HG03571 (cell line): Measurements from ENCODE around the gene RRBP1.
"Not testable (repeated sequence)": the region's sequence is repeated elsewhere in the genome, so short reads cannot be mapped to it uniquely, and the experiment has no call there.

ENCODE experiments used
- ATAC-seq: cut with Tn5 transposase; IDR thresholded peaks from one replicate; pipeline ENCODE4 v1.9.1; 2021; ENCODE audit not compliant: unreplicated experiment

Gene RRBP1

DNA sequence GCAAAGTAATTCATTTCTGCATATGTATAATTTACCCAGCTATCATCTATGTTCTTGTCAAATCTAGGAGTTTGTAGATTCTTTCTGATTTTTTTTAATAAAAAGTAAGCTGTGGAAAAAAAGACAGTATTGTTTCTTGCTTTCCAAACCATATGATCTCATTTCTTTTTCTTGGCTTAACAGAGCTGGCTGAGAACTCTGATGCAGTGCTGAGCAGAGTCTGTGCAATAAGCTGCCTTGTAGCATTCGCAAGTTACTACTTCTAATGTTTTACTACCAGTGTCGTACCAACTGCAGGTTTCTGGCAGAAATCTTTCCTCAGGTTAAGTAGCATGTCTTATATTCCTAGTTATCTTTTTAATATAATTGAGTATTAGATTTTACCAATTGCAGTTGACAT lies 15.6 kb downstream of the RRBP1 start:
- ATAC-seq, result no peak

DNA sequence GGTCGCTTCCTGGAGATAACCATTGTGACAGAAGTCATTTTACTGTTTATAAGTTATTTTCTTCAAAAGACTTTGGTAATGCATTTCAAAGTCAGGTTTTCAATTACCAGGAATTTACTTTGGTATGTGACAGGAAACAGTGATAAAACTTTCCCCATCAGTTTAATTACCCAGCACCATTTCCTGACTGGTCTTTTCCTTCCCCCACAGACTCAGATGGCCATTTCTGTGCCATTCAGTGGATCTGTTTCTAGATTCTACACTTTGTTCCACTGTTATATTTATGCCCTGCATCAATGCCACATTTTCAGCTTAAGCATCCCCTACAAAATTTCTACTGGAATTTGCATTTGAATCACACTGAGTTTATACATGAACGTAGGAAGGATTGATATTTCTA lies 16.3 kb downstream of the RRBP1 start:
- no peak for ATAC-seq

DNA sequence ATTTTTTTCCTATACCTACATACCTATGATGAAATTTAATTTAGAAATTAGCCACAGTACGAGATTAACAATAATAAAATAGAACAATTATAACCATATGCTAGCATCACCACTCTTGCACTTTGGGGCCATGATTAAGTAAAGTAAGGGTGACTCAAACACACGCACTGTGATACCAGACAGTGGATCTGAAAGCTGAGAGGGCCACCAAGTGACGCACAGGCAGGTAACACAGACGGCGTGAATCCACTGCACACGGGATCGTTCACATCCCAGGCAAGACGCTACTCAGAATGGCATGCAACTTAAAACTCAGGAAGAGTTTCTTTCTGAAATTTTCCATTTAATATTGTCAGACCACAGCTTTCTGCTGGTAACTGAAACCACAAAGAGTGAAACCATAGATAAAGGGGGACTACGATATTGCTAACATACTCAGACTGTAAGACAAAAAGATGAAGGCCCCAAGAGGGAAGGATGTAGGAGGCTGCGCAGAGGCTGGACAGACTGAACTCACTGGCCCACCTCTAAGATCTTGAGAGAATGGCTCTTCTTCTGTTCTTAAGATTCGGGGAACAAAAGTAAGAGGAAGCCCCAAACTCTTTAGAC lies 17.9 kb downstream of the RRBP1 start:
- ATAC-seq, result no peak

DNA sequence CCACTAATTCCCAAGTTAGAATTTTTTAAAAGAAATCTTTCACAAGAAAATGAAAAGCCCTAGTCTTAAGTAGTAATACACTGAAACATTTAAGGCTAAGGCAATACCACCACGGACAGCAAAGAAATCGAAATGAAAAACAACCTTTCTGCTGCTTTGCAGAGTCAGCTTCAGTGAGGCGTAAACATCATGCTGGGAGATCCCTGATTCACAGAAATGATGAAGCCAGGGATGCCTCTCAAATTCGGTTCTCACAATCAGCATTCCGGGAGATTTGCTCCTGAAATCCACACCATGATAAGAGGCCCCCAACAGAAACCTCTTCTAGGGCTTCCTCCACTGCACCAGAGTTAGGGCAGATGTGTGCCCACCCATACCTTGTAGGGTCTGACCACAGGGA lies 18.6 kb downstream of the RRBP1 start:
- no peak for ATAC-seq

DNA sequence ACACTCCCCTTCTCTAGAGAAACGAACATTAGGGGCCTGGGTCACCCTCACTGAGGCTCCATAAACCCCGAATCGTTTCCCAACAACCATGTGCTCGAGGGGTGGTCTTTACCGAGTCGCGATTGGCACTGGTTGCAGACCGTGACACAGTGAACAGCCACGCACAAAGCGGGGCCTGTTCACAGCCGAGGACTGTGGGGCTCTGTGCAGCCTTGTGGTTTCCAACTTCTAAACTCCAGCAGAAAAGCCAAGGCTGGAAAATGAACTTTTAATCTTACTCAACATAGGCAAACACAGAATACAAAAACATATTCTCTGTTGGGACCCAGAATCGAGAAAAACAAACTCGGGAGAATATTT lies 19.0 kb downstream of the RRBP1 start:
- ATAC-seq, result no peak

DNA sequence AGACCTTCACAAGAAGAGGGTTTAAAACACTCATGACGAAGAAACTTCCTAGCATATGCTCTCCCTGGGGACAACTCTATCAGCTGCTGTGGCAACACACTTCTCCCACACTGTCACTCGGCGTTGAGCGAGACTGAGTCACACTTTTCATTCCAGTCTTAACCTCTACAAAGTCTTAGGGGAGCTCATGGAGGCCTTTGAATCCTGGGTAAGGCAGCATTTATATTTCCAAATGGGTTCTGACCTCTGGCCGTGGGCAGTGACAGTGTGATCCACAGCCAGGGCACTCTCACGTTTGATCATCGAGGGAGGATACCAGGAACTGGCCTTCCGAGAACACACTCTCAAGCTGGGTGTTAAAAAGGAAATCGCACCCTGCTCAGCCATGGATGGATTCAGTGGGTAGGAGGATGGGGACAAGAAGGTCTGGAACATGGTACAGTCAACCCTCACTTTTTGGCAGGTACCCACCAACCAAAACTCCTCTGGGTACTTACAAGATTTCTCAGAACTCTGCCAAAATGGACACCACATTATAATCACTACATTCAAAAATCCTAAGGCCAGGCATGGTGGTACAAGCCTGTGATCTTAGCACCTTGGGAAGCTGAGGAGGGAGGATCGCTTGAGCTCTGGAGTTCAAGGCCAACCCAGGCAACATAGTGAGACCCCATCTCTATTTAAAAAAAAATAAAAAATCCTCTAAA lies 19.6 kb downstream of the RRBP1 start:
- no peak for ATAC-seq

DNA sequence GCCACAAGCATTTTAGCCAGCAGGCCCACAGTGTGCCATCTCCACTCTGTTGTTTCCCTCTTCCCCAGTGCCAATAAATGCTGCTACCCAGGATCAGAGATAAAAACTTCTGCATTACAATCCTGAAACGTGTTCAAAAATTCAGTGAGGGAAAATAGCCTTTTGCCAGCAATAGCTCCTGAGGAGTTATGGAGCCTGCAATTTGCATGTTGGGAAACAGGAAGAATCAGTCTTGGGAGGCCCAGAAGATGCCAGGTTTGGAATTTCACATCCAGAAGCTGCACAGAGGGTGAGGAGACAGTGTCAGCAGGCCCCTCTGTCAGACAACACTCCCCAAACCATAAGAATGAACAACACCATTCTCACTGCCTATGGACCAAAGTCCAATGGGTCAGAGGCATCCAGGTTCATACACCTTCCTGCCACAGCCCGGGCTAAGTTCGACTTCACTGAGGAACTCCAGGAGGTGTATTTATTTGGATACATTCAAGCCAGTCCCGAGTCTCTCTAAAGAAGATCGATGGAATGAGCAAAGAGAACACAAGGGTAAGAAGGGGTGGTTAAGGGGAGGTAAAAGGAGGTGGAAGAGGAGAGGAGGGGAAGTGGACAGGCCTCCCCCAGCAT lies 20.8 kb downstream of the RRBP1 start:
- ATAC-seq, result no peak

DNA sequence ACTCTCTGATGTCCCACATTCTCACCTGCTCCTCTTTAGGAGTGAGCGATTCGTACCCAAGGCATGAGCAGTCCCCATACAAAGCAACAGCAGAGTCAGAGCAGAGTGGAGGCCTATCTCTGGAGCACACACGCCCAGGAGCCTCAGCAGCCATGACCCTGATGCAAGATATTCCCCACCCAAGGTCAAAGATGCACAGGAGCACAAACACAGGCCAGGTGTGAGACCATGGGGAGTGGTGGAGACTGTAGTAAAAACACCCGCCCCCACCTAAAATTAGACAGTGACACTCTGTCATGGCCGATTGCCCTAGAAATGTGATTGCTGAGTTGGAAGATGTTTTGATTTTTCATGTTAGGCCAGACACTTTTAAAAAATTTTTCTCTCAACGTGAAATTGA lies 21.4 kb downstream of the RRBP1 start:
- ATAC-seq, result no peak

DNA sequence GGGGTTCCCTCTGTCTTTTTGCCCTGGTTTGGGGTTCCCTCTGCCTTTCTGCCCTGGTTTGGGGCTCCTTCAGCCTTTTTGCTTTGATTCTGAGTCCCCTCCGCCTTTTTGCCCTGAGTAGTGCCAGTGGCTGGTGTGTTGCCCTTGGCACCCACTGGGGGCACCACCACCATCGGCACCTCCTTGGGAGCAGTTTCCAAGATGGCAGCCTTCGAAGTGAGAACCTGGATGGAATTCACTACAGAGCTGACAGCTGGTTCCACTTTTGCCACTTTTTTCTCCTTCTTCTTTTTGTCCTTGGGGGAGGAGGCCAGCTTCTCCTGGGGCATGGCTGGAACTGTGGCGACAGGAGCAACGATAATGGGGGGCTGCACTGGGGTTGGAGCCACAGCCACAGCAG lies 22.2 kb downstream of the RRBP1 start:
- no peak for ATAC-seq

DNA sequence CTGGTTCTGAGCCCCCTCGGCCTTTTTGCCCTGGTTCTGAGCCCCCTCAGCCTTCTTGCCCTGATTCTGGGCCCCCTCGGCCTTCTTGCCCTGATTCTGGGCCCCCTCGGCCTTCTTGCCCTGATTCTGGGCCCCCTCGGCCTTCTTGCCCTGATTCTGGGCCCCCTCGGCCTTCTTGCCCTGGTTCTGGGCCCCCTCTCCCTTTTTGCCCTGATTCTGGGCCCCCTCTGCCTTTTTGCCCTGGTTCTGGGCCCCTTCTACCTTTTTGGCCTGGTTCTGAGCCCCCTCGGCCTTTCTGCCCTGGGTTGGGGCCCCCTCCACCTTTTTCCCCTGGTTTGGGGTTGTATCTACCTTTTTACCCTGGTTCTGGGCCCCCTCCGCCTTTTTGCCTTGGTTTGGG lies 22.7 kb downstream of the RRBP1 start:
- ATAC-seq, result not testable (repeated sequence)

DNA sequence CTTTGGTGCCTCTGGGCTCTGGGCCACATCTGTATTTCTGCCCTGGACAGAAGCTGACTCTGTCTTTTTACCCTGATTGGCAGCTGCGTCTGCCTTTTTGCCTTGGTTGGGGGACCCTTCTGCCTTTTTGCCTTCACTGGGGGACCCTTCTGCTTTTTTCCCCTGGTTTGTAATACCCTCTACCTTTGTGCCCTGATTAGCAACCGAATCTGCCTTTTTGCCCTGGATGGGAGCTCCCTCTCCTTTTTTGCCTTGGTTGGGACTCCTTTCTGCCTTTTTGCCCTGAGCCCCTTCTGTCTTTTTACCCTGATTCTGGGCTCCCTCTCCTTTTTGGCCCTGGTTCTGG lies 23.4 kb downstream of the RRBP1 start:
- ATAC-seq, result no peak

DNA sequence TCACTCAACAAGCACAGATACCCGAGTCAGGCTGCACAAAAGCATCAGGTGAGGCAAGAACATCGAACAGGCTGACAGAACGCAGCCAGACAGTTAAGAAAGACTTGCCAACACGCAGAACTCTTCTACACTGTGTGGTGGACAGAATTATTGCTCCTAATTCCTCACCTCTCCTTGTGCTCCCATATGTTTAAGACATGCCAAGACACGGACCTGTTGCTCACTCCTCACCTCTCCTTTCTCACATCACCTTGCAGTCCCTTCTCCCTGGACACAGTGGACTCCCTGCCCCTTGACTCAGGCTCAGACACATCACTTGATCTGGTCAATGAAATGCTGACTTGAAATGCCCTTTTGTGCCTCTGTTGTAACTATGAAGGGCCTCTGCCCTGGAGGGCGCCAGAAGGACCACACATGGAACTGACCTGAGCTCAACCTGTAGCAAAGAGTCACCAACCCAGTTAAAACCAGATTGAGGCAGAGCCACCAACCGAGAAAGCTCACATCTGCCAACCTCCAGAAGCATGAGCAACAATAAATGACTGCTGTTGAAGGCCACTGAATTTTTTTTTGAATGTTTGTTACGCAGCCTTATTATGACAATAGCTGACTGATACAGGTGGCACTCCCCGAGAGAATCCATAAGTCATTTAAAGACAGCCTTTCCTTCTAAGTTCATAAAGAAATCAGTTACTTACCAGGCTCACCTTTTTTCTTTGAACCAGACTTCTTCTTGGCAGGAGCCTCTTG lies 24.0 kb downstream of the RRBP1 start:
- ATAC-seq, result no peak

DNA sequence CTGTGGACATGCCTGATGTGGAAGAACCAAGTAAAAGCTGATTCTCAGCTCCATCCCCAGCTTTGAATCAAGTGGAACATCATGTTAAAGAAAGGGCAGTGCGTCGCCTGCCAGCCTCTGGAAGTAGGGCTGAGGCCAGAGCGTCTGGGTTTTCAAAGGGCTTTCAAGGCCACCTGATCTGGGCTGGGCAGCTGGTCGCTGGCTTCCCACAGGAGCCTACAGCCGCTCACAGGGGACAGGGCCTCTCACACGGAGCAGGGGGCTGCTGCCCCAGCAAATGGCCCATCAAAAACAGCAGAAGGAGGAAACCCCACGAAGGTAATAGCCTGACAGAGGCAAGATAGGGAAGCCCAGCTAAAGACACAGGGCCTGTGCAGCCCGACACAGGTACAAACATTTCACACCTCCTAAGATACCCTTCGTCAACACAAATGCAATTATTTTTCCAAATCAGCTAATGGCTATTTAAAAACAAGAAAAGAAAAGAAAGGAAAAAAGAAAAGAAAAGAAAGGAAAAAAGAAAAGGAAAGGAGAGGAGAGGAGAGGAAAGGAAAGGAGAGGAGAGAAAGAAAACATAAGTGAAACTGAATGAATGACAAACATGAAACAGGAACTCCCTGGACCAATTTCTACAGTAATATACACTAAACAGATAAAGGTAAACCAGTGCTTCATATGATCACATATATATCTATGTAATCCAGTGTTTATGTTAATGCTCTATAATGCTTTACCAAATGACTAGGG lies 24.8 kb downstream of the RRBP1 start:
- ATAC-seq, result no peak

DNA sequence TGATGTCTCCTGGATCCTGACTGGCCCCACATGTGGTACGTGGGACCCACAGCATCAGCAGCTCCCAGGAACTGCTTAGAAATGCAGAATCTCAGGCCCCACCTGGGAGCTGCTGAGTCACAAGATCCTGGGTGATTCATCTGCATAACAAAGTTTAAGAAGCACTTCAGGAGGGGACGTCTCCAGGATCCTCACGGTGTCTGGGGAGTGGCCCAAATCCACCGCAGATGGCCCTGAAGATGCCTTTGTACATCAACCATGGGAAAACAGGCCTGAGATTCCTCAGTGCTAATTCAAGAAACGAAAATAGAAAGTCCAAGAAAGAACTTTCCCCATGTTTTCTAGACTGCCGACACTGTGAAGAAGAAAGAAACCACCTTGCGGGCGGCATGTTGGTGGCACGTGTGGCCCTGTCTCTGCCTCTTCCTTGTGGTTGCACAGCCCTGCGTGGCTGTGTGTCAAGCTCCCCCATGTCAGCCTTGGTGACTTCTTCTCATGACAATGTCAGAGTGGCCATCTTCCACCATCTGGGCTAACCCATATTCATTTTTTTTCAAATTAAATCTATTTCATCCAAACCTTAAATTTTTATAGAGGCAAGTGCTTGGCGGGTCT lies 26.1 kb downstream of the RRBP1 start:
- no peak for ATAC-seq

DNA sequence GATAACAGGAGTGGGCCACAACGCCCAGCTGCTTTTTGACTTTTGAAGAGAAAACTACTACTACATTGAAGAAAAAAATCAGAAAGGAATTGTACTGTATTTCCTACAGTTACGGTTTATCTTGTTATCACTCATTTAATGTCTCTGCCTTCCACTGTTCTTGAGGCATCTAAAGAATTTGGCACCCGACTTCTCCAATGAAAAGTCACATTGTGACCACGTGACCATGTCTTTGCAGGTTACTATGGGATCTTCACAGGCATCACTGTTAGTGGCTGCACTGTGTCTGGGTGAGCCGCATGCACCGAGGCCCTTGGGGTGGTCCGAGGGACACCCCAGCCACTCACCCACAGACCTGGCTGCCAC lies 26.8 kb downstream of the RRBP1 start:
- no peak for ATAC-seq

DNA sequence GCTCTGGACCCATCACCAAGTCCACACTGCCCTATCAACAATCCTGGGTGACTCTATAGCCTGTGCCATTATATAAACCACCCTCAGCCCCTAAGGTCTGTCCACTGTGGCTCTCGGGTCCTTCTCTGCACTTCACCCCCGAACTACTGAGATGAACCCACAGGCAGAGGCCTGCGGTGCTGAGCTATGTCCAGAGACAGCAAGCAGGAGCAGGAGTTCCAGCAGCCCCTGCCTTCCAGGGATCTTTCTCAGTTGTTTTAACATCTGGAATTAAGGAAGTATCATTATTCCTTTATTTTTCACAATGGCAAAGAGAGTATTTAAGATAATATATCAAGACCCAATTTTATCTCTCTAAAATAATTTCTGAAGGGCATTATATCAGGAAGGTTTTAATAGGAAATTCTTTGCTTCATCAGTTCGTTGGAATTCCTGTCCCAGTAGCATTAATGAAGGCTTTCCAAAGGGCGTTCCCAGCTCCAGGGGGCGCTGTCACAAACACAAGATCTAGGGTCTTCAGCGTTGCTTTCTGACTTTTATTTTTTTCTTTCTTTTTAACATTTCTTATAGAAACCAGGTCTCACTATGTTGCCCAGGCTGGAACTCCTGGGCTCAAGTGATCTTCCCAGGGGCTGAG lies 27.3 kb downstream of the RRBP1 start:
- no peak for ATAC-seq

DNA sequence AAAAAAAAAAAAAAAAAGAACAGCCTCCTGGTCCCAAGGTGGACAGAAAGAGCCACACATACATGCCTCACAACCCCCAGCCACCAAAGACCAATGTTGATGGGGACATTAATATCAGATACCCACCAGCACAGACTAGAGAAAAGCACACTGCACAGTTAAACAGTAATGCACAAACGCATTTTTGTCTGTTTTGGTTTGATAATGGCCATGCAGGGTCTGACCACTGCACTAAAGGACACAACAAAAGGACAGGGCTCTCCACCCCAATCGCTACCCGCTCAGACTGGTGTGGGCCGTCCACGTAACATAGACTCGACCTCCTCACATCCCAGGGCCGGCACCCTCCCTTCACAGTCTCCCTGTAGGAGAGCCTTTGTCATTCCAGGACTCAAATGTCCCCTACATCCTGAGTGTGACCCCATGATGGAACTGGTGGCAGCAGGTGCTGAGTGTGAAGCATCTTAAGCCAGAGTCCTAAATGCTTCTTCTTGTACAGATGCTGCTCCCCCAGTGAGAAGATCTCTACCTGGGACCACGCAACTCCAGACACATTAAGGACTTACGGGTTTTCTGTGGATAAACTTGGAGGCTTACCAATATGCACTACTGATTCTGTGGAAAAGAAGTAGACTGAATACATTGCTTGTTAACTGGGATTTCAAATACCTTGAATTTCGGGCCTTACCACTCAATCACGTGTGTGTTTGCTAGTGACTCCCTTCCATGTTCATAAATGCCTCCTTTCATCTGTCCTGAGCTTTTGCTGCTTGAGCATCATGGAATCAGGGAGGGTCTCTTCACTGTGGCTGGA lies 28.0 kb downstream of the RRBP1 start:
- ATAC-seq, result no peak

DNA sequence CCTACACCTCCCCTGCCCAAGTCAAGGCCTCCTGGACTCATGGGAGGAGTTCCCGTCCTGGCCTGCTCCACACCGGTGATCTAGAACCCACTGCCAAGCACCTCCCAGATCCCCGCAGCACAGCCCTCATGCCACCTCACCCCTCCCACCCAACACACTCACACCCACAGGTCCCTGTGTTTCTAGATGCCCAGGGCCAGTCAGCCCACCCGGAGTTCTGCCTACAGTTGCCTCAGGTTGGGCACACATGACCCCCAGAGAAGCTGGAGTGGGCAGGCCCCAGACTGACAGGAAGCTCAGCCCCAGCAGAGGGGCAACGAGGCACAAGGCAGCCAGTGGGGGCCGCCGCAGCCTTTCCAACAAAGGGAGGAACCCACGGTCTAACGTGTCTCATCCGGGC lies 29.6 kb downstream of the RRBP1 start:
- no peak for ATAC-seq

DNA sequence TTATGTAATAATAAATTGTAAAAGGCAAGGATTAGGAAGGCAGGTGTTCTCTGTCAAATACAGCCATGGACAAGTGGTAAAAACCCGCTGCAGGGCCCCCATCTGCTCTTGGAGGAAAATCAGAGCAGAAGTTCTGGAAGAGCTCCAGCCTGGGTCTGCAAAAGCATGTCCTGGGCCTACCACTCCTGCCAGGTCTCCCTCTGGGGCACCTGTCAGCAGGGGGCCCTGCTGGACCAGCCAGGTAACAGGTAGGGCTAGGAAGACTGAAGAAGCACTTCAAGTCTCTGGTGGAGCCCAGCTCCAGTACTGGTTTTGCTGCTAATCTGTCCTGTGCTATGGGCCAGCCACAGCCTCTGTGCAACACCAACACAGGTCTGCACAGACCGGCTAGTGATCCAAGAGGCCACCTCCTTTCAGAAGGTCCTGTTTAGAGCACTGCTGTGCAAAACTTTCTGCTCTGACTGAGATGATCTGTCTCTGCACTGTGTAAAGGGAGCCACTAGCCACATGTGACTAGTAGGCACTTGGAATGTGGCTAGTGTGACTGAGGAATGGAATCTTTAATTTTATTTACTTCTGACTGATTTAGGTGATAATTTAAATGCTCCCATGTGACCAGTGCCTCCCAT lies 30.2 kb downstream of the RRBP1 start:
- no peak for ATAC-seq
